Hematopoietic multipotent progenitor cell treated with erythropoietin and hydrocortisone succinate and interleukin-3 and kit ligand, for 4 days (in vitro differentiated cells): ENCODE measurements around the gene PCBP3.
"Not testable (repeated sequence)": the region's sequence is repeated elsewhere in the genome, so short reads cannot be mapped to it uniquely, and the experiment has no call there.

ENCODE experiments used
- DNase-seq: peaks from one replicate; pipeline ENCODE4 v3.0.0-alpha.2; 2015

Gene PCBP3

DNA sequence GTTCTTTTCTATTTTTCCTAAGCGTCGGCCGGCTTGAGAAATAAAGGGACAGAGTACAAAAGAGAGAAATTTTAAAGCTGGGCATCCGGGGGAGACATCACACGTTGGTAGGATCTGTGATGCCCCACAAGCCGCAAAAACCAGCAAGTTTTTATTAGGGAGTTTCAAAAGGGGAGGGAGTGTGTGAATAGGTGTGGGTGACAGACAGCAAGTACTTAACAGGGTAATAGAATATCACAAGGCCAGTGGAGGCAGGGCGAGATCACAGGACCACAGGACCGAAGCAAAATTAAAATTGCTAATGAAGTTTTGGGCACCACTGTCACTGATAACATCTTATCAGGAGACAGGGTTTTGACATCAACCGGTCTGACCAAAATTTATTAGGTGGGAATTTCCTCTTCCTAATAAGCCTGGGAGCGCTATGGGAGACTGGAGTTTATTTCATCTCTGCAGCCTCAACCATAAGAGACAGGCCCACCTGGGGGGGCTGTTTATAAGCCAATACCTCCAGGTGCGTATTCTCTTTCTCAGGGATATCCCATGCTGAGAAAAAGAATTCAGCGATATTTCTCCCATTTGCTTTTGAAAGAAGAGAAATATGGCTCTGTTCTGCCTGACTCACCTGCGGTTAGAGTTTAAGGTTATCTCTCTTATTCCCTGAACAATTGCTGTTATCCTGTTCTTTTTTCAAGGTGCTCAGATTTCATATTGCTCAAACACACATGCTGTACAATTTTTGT is 332.3 kb downstream of the PCBP3 start:
- DNase-seq, result not testable (repeated sequence)

DNA sequence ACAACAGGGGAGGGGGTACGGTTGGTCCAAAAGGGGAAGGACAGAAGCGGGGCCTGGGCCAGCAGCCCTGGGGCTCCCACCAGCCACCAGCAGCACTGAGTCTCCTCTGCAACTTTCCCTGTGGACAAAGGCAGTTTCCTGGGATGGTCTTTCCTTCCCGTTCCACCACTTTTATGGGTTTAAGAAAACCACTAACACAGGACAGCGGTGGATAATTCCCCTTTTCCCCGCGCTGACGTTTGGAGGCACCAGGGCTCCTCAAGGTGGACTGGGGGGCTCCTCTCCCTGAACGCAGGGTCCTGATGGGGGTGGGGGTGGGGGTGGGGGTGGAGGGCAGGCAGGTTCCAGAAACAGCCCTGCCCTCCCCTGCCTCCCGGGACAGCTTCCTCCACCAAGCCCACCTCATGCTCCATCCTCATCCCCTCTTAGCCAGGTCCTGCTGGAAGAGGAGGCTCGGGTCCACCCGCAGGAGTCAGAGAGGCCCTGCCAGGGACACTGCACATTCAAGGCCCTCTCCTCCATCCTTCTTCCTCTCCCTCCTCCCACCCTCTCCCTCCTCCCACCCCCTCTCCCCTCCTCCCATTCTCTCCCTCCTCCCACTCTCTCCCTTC is 333.3 kb downstream of the PCBP3 start:
- DNase-seq, result no peak

DNA sequence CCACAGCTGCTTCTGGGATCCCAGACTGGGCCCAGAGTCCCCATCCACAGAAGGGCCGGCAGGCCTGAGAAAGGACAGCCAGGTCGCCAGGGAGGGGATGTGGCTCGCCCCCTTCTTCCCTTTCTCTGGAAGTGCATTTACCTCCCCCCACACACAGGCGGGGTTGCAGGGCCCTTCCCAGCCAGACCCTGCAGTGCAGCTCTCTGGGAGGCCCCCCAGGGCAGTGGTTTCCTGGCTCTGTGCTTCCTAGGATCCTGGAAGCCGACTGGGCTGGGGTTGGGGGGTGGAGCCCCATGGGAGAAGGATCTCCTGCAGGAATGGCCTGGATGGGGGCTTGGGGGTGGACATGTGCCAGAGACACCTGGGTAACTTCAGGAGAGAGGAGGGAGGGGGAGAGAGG is 333.9 kb downstream of the PCBP3 start:
- DNase-seq, result no peak

DNA sequence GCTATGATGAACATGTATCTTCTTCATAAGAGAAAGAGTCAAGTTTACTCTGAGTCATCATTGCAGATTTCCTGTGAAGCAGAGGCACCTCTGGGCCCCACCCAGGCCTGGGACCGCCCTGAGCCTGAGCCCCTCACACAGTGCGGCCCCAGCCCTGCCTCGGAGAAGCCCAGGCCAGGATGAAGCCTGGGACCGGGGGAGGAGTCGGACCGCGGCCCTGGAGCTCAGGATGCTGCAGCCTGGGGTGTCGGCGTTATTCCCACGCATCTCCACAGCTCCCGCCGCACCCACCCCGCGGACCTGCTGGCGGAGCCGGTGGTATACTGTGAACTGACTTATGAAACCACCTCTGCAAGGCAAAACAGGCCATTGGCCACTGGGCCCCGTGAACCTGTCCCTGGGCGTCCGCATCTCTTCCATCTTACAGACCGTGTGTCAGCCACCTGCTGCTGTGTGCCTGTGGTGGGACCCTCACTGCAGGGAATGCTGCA is 335.7 kb downstream of the PCBP3 start:
- no peak for DNase-seq

DNA sequence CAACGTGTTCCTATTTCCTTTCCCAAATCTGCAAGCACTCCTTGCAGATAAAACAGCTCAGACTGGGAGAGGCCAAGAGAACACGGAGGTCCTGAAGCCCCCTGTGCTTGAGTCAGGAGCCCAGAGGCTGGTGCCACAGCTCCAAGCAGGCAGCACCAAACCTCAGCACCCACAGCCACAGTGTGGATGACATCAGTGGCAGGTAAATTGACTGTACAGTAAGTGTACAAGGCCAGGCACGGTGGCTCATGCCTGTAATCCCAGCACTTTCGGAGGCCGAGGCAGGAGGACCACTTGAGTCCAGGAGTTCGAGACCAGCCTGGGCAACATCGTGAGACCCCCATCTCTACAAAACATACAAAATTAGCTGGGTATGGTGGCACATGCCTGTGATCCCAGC is 336.1 kb downstream of the PCBP3 start:
- DNase-seq, result no peak

DNA sequence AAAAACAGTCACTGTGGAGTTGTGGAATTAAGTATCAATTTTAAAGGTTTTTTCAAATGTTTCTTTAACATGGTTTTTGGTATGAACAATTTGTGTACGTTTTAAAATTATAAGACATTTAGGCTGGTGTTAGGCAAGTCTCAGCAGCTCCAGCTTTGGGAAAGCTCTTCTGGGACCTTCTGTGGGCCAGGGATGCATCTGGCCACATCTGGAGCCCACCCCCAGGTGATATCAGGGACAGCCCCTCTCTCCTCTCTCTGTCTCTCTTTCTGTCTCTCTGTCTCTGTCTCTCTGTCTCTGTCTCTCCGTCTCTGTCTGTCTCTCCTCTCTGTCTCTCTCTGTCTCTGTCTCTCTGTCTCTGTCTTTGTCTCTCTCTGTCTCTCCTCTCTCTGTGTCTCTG is 336.7 kb downstream of the PCBP3 start:
- no peak for DNase-seq

DNA sequence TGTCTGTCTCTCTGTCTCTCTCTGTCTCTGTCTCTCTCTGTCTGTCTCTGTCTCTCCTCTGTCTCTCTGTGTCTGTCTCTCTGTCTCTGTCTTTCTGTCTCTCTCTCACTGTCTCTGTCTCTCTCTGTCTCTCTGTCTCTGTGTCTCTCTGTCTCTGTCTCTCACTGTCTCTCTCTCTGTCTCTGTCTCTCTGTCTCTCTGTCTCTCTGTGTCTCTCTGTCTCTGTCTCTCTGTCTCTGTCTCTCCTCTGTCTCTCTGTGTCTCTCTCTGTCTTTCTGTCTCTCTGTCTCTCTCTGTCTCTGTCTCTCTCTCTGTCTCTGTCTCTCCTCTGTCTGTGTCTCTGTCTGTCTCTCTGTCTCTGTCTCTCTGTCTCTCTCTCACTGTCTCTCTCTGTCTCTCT is 337.2 kb downstream of the PCBP3 start:
- DNase-seq, result no peak

DNA sequence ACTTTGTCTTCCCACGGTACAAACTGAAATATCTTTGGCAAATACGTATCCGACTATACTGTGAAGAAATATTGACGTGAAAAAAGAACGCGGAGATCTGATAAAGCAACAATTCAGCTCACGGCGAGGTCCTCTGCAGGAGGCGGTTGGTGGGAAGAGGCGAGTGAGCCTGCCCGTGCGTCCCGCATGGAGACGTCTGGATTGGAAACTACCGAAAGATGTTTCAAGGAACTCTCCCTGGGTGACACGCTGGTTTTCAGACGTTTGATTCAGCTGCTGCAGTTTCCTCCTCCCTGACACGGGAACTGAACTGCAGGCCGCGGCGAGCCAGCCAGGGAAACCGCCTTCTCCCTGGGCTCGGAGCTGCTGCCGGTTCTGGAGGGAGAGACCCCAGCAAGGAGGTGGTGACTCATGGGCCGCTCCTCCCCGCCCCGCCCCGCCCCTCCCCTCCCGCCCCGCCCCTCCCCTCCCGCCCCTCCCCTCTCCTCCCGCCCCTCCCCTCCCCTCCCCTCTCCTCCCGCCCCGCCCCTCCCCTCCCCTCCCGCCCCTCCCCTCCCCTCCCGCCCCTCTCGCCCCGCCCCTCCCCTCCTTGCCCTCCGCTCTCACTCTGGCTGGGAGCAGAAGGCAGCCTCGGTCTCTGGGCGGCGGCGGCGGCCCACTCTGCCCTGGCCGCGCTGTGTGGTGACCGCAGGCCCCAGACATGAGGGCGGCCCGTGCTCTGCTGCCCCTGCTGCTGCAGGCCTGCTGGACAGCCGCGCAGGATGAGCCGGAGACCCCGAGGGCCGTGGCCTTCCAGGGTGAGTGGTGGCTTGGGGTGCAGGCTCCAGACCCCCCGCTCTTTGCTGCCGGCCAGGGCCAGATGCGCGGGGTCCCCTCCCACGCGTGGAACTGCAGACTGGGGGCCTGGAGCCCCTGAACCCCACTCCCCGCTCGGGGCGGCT is 337.9 kb downstream of the PCBP3 start, which contains the start of gene COL6A1:
TSS of gene COL6A1 (plus strand) at position 620 of the 941 bp plus-strand sequence. CDS start at position 701, 81 bp downstream.
- DNase-seq, result peak; percentile 81

DNA sequence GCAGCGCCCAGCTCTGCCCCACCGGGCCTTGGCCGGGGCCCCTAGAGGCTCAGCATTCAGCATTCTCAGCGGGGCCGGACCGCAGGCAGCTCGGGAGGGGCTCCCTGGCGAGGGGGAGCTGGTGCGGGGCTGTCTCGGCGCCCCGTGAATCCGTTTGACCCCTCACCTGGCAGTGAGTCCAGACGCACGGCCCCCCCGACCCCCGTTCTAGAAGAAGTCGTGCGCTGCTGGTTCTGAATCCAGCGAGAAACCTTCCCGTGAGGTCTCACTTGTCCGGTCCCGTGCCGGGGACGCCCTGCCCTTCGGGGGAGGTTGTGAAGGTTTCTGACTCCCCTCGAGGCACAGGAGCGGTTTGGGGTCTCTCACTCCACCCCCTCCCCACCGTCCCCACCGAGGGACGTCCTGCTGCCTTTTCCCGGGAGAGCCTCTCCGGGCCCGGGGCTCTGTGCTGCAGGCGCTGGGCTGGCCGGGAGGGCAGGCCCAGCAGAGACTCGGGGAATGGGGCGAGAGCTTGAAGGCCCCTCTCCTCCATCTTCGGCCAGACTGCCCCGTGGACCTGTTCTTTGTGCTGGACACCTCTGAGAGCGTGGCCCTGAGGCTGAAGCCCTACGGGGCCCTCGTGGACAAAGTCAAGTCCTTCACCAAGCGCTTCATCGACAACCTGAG is 338.7 kb downstream of the PCBP3 start:
- DNase-seq, result peak; percentile 22

DNA sequence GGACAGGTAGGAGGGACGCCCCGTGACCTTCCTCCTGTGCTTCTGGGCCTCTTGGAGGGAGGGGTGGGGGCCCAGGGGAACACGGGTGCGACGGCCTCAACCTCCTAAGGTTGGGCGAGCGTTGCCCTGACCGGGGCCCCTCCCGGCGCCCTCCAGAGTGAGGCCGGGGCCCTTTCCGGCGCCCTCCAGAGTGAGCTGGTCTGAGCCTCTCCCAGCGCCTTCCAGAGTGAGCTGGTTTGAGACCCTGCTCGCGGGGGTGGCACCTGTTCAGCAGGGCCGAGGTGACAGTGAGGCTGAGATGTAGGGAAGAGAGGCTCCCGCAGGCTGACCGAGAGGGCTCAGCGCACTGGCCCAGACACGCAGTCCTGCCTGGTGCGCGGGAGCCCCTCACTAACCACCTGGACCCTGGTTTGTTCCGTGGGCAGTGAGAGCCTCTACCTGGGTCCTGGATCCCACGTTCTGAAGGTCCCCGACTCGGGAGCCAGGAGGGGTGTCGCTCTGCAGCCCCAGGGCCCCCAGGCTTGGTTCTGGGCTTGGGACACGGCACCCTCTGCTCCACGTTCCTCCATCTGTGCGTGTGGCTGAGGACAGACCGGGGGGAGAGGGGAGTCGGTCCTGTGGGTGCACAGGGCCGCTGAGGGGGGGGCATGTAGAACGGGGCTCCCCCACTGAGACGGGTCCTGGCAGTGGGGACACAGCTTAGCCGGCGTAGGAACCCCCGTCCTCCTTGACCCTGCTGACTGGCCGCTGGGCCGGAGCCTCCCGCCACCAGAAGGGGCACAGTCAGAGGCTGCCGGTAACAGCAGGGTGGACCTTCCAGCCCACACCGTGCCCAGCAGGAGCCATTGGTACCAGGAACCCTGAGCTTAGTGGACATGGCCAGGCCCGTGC is 339.5 kb downstream of the PCBP3 start:
- no peak for DNase-seq

DNA sequence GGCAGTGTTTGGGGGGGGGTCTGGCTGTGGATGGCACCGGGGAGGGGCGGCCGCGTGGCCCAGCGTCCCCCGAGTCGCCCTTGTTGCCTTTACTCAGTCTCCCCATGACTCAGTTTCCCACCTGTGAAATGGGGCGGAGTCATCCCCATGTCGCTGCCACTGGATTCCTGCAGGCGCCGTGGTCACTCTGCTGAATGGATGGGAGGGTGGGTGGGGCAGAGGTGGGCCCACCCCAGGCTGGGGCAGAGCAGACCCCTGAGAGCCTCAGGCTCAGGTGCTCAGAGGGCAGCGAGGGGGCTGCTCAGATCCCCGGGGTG is 340.1 kb downstream of the PCBP3 start:
- no peak for DNase-seq

DNA sequence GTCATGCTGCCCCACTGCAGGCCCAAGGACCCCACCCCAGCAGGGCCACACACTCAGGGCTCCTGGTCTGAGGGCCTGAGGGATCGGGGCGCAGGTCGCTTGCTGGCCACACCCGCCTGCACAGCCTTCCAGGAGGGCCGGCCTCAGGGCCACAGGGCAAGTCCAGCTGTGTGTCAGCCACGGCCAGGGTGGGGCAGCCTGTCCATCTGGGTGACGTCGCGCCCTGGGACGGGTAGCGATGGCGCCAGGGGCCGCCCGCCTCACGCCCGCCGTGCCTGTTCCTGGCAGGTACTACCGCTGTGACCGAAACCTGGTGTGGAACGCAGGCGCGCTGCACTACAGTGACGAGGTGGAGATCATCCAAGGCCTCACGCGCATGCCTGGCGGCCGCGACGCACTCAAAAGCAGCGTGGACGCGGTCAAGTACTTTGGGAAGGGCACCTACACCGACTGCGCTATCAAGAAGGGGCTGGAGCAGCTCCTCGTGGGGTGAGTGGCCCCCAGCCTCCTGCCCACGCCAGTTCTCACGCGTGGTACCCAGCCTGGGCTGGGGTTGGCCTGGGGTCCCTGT is 340.5 kb downstream of the PCBP3 start:
- DNase-seq, result no peak

DNA sequence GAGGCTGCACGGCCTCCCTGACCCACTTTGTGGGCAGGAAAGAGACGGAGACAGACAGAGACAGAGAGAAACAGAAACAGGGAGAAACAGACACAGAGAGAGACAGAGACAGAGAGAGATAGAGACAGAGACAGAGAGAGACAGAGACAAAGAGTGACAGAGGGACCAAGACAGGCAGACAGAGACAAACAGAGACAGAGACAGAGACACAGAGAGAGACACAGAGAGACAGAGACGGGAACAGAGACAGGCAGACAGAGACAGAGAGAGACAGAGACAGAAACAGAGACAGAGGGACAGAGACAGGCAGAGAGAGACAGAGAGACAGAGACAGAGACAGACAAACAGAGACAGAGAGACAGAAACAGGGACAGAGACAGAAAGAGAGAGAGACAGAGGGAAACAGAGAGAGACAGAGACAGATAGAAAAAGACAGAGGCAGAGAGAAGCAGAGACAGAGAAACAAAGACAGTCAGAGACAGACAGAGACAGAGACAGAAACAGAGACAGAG is 341.1 kb downstream of the PCBP3 start:
- DNase-seq, result no peak

DNA sequence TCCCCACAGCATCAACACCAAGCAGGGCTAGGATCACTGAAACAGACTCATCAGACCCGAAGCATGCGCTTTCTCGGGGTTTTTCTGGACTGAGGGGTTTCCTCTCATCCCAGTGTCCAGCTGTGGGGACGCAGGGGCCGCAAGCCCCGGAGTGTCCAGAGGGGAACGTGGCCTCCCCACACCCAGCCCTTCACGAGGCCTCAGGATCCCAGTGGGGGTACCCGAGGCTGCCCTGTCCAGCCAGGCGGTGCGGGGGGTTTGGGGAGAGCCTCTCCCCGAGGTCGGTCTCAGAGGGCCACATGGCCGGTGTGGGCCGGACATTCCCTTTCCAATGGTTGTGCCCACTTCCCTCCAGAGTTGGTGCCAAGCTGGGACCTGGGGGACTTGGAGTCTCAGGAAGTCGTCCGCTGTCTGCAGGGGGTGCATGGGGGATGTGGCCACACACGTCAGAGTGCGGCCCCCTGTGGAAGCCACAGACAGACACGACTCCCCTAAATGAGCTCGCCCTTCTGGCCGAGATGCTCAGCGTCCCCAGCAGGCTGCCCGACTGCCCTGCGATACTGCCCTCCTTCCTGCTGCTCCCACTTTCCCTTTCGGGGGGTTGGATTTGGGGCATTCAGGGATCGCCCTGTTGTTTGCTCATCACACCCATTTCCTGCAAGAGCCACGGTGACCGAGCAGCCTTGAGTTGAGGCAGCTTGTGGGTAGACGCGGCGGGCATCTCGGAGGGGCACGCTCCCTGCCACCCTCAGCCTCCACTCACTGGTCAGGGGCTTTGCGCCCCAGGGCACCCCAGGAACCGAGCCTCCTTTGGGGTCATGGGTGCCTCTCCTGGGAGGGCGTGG is 342.2 kb downstream of the PCBP3 start:
- DNase-seq, result no peak

DNA sequence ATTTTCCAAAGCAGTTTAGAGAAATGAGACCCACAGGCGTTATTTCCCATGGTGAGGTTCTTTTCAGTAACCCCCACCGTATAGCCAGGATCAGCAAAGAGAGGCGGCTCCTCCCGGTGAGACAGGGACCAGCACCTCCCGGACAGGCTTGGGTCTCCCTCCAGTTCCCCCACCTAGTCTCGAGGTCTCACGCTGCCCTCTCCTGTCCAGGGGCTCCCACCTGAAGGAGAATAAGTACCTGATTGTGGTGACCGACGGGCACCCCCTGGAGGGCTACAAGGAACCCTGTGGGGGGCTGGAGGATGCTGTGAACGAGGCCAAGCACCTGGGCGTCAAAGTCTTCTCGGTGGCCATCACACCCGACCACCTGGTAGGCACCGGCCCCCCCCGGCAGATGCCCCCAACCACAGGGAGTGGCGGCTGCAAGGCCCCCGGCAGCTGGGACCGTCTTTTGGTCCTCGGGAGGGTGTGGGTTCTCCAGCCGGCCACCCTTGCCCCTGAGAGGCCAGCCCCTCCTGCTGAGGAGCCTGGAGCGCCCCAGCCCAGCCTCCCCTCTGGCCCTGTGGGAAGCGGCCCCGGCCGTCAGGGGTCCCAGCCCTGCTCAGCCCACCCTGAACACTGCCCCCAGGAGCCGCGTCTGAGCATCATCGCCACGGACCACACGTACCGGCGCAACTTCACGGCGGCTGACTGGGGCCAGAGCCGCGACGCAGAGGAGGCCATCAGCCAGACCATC is 343.0 kb downstream of the PCBP3 start:
- DNase-seq, result no peak

DNA sequence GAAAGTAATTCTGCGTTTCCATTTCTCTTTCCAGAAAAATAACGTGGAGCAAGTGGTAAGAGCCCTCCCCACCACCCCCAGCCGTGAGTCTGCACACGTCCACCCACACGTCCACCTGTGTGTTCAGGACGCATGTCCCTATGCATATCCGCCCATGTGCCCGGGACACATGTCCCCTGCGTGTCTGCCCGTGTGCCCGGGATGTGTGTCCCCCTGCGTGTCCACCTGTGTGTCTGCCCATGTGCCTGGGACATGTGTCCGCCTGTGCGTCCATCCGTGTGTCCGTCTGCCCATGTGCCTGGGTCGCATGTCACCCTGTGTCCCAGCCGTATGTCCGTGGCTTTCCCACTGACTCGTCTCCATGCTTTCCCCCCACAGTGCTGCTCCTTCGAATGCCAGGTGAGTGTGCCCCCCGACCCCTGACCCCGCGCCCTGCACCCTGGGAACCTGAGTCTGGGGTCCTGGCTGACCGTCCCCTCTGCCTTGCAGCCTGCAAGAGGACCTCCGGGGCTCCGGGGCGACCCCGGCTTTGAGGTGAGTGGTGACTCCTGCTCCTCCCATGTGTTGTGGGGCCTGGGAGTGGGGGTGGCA is 343.7 kb downstream of the PCBP3 start:
- DNase-seq, result no peak

DNA sequence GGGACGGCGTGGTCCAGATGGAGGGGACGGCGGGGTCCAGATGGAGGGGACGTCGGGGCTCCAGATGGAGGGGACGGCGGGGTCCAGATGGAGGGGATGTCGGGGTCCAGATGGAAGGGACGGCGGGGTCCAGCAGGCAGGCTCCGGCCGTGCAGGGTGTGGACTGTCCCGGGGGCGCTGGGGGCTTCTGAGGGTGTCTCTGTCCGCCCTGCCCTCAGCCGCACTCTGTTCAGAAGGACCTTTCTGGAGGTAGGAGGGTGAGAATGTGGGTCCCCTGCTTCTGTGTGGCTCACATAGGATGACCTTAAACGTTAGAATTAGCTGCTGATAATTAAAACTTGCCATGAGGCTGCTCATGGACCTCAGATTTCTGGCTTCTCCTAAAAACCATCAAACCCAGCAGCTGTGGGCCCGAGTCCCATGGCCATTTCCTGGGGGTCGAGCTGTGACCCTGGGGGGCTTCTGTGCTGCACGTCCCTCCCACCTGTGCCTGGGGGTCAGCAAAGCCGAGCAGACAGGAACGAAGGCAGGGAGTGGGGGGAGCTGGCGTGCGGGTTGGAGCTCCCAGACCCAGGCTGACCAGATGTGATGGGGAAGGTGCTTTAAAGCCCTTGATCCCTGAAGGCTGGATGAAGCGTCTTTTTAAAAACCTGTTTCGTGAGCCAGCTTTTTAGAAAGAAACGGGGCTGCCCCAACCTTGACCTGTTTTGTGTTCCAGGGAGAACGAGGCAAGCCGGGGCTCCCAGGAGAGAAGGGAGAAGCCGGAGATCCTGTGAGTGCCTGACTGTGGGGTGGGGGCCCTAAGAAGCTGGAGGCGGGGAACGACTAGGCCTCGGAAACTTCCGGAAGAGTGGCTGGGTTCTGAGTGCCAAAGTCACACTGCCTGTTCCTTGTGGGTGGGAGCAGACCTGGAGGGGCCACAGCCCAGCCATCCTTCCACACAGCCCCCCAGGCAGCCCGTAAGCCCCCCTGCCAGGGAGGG is 345.1 kb downstream of the PCBP3 start:
- no peak for DNase-seq
